NOMO-1 treated with dmso at 0.1 percent for 144 hours (cell line): ENCODE measurements around the gene TMEM94.
"Not testable (repeated sequence)": the region's sequence is repeated elsewhere in the genome, so short reads cannot be mapped to it uniquely, and the experiment has no call there.

ENCODE experiments used
- DNase-seq: peaks from one replicate; lab custom pipeline; 2025; ENCODE audit not compliant: unreplicated experiment; lab: John Stamatoyannopoulos, UW

TMEM94 gene

GRCh38 chr17:75445296-75445695 is 11.1 kb upstream of the TMEM94 start:
- DNase-seq: no peak

- not testable (repeated sequence) for DNase-seq
Measured at GRCh38 chr17:75445896-75446295, 10.5 kb upstream of the TMEM94 start.

- no peak for DNase-seq
Measured at GRCh38 chr17:75447951-75448856, 8.2 kb upstream of the TMEM94 start.

GRCh38 chr17:75450270-75450669 is 6.2 kb upstream of the TMEM94 start:
- DNase-seq: no peak

GRCh38 chr17:75454193-75454592 is 2.2 kb upstream of the TMEM94 start:
- peak; percentile 62 for DNase-seq

GRCh38 chr17:75454672-75455071 is 1.8 kb upstream of the TMEM94 start:
- not testable (repeated sequence) for DNase-seq

- DNase-seq: no peak
Measured at GRCh38 chr17:75456039-75456416, 407 bp upstream of the TMEM94 start.

GRCh38 chr17:75457047-75457654 is 716 bp downstream of the TMEM94 start:
- no peak for DNase-seq

GRCh38 chr17:75459246-75459589 is 2.8 kb downstream of the TMEM94 start:
- DNase-seq: no peak

GRCh38 chr17:75459590-75460267 is 3.3 kb downstream of the TMEM94 start:
- DNase-seq: peak; percentile 47

GRCh38 chr17:75460295-75460694 is 3.9 kb downstream of the TMEM94 start:
- DNase-seq: no peak

- DNase-seq: no peak
Measured at GRCh38 chr17:75463603-75464002, 7.2 kb downstream of the TMEM94 start.

- no peak for DNase-seq
Measured at GRCh38 chr17:75465039-75465438, 8.6 kb downstream of the TMEM94 start.

GRCh38 chr17:75468291-75468754 is 11.9 kb downstream of the TMEM94 start:
- DNase-seq: no peak

- no peak for DNase-seq
Measured at GRCh38 chr17:75468779-75469373, 12.4 kb downstream of the TMEM94 start.

GRCh38 chr17:75471207-75471606 is 14.8 kb downstream of the TMEM94 start:
- no peak for DNase-seq

GRCh38 chr17:75472119-75472518 is 15.7 kb downstream of the TMEM94 start:
- no peak for DNase-seq

- DNase-seq: no peak
Measured at GRCh38 chr17:75473246-75473645, 16.8 kb downstream of the TMEM94 start.

GRCh38 chr17:75474736-75475135 is 18.3 kb downstream of the TMEM94 start:
- DNase-seq: no peak

- no peak for DNase-seq
Measured at GRCh38 chr17:75475144-75475835, 18.9 kb downstream of the TMEM94 start.

- DNase-seq: no peak
Measured at GRCh38 chr17:75475851-75476250, 19.4 kb downstream of the TMEM94 start.
